GM19452 (cell line): ENCODE measurements around the gene BCAP31.
"Not testable (repeated sequence)": the region's sequence is repeated elsewhere in the genome, so short reads cannot be mapped to it uniquely, and the experiment has no call there.

Experiments used
- ATAC-seq: cut with Tn5 transposase; IDR thresholded peaks from one replicate; pipeline ENCODE4 v1.9.1; 2021; ENCODE audit not compliant: unreplicated experiment

BCAP31 gene

GRCh38 chrX:153763298-153763932 is 39.2 kb upstream of the BCAP31 start:
- ATAC-seq = no peak

- no peak for ATAC-seq
These were observed 38.5 kb upstream of the BCAP31 start for GRCh38 chrX:153762626-153763173.

- no peak for ATAC-seq
These were observed 37.7 kb upstream of the BCAP31 start for GRCh38 chrX:153761863-153762262.

- ATAC-seq = no peak
These were observed 30.9 kb upstream of the BCAP31 start for GRCh38 chrX:153755136-153755535.

- no peak for ATAC-seq
These were observed 26.1 kb upstream of the BCAP31 start for GRCh38 chrX:153750127-153750774.

- ATAC-seq = not testable (repeated sequence)
These were observed 24.8 kb upstream of the BCAP31 start for GRCh38 chrX:153749017-153749416.

DNA sequence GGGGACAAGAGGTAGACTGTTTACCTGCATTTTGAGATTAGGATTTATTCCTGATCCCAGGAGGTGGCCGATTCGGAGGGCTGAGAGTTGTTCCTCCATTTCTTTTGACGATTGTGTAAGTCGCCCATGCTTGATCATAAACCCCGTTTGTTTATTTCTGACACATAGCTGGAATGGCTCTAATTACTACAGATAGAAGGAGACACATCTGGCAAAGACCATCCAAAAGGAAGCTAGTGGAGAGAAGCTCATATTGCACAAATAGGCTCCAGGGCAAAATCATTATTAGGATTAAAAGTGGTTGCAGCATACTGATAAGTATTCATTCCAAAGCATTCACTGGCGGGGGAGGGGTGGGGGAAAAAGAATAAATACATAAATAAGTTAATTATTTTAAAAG is 22.8 kb upstream of the BCAP31 start:
- ATAC-seq = not testable (repeated sequence)

GRCh38 chrX:153746359-153746758 is 22.2 kb upstream of the BCAP31 start:
- no peak for ATAC-seq

DNA sequence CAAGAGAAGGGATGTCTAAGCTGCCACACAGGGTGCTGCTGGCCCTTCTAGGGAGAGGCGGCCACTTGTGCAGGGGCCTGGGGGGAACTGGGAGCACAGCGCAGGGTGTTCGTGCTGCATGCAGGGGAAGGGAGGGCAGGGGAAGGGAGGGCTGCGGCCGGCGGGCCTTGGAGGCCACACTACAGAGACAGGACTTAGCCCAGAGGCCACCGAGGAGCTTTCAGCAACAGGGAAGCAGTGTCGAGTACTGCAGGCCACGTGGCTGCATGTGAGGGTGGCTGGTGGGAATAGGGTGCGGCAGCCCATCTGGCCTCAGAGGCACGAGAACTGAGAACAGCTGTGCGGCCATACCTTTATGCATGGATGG is 20.9 kb upstream of the BCAP31 start:
- ATAC-seq = not testable (repeated sequence)

DNA sequence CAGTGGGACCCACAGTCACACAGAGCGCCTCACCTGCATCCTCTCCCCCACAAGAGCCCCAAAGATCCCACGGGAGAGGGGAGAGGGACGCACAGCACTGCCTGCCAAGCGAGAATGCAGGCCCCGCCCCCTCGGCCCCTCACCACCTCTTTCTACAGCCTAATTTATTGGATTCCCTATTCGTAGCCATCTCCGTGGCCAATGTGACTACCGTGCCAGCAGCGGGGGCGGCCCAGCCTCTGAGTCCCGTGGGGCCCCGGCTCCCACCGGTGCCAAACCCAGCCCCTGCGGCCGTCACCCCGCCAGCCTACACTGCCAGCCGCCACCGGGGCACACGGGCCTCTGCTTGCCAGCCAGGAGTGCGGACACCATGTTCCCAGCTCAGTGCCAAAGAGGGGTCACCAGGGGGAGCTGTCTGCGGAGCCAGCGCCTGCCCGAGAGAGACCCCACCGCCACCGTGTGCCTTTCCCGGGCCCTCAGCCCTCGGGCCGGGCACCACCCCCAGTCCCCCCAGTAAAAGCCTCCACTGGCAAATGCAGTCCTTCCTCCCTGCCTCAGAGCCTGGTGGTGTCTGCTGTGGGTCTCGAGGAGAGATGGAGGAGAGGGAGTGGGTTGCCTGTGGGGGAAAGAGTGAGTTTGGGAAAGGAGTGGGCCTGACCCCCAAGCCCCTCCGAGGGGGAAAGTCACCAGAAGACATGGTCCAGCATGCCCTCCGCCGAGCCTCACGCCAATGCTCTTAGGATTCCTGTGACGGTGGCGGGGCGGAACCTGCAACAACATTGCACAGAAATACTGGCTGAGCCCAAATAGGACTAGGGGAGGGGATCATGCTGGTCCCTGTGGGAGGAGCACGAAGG is 20.3 kb upstream of the BCAP31 start:
- no peak for ATAC-seq

GRCh38 chrX:153743468-153744209 is 19.5 kb upstream of the BCAP31 start:
- not testable (repeated sequence) for ATAC-seq

DNA sequence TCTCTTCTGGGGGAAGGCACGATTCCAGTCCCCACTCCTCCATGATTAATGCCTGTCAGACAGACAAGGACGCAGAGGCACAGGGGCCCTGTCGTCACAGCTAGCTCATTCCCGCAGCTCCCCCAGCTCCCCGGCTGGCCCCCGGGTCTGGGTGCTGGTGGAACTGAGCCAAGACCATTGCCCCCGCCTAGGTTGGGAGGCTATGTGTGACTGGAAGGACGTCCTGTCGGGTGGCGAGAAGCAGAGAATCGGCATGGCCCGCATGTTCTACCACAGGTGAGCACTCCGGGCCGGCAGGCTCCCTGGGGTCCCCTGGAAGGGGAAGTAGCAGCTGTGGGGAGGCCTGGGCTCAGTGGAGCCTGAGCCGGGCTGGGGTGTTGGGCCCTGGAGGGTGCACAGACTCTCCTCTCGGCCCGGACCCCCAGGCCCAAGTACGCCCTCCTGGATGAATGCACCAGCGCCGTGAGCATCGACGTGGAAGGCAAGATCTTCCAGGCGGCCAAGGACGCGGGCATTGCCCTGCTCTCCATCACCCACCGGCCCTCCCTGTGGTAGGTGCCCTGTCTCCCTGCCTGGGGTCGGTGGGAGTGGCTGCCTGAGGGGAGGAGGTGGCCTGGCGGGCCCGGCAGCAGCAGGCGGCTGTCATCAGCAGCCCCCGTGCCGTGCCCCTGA is 18.7 kb upstream of the BCAP31 start:
- ATAC-seq = not testable (repeated sequence)

GRCh38 chrX:153742111-153742510 is 17.9 kb upstream of the BCAP31 start:
- ATAC-seq = not testable (repeated sequence)

DNA sequence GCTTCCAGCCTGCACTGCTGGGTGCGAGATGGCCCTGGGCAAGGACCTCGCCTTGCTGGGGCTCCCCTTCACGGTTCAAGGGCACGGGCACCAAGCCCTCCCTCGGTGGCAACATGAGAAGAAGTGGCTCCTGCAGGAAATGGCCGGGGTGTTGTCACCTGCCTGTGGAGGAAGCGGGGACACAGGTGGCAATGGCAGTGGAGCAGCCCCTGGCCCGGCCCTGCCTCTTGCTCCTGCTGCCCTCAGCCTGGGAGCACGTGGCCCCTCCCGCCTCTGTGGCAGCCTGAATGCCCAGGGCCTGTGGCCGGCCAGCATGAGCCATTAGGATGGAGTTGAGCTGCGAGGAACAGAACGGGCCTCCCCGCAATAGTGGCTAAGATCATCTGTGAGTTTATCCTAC is 17.3 kb upstream of the BCAP31 start:
- ATAC-seq = no peak

GRCh38 chrX:153740631-153741222 is 16.5 kb upstream of the BCAP31 start:
- ATAC-seq = no peak

DNA sequence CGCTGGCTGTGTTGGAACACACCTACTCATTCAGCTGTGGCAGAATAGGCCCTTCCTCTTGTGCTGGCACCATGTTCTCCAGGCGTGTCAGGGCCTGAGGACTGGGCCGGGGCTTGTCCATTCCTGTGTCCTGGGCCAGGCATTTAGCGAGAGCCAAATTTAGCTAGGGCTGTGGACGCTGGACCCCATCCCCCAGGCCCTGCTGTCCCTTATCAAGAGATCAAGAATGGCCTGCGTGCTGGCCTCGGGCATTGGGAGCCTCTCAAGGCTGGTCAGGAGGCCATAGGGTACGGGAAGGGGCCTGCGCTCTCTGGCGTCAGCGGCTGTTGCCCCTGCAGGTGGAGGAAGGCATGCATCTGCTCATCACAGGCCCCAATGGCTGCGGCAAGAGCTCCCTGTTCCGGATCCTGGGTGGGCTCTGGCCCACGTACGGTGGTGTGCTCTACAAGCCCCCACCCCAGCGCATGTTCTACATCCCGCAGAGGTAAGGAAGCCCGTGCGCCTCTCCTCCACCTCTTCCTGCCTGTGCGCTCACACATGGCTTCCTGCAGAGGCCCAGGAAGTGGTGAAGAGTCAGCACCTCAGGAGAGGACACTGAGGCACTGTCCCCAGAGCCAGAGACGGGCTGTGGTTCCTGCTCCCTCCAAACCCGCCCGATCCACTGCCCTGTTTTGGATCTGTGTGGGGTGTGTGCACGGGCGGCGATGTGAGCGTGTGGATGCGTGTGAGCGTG is 15.7 kb upstream of the BCAP31 start:
- no peak for ATAC-seq

DNA sequence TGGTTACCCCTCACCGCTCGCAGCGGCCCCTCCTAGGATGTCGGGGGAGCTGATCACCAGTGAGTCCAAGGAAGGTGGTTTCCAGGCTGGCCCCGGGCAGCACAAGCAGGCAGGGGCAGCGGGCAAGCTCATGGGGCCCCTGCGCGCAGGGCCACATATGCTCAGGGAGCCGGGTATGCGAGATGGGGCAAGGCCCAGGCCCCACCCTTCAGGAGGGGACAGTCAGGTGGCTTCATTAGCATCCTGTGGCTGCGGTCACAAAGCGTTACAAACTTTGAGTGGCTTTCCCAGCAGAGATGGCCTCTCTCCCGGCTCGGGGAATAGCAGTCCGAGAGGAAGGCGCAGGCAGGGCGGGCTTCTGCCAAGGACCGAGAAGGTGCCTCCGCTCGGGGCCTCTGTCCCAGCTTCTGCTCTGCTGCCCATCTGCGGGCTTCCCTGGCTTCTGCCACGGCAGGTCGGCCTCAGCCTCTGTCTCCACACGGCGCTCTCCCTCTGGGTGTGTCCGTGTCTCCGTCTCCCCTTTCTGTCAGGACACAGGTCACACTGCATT is 13.9 kb upstream of the BCAP31 start:
- no peak for ATAC-seq

- no peak for ATAC-seq
These were observed 12.8 kb upstream of the BCAP31 start for GRCh38 chrX:153736871-153737441.
